GM12891 (cell line): ENCODE data around the gene PRODH2.
A peak's percentile ranks its signal among the peaks of the same experiment; 100 is the strongest.
"Not testable (repeated sequence)": the region's sequence is repeated elsewhere in the genome, so short reads cannot be mapped to it uniquely, and the experiment has no call there.

Source experiments
- DNase-seq: peaks from one replicate; pipeline ENCODE4 v3.0.0; 2011; ENCODE audit warnings: low spot score; ENCODE audit not compliant: insufficient read length
- FAIRE-seq: peaks from 2 replicates; lab custom pipeline; 2011; peaks lifted over from hg19 to GRCh38; lab: Jason Lieb, UNC
- PAX5 ChIP-seq: IDR thresholded peaks from 2 replicates; pipeline ENCODE4 v1.6.1; 2011; ENCODE audit warnings: low read length, moderate library complexity, mild to moderate bottlenecking; ENCODE audit not compliant: insufficient read depth, severe bottlenecking
- POLR2A ChIP-seq: IDR thresholded peaks from 2 replicates; pipeline ENCODE4 v1.6.1; 2011; ENCODE audit warnings: low read depth, low read length, control low read depth
- POLR2AphosphoS5 ChIP-seq: IDR thresholded peaks from 2 replicates; pipeline ENCODE4 v1.6.1; 2011; ENCODE audit warnings: low read depth, low read length, control low read depth
- POU2F2 ChIP-seq: IDR thresholded peaks from 2 replicates; pipeline ENCODE4 v1.6.1; 2011; ENCODE audit warnings: low read depth, mild to moderate bottlenecking, control low read depth, low read length, moderate library complexity
- SPI1 ChIP-seq: IDR thresholded peaks from 2 replicates; pipeline ENCODE4 v1.6.1; 2011; ENCODE audit warnings: low read depth, low read length, control low read depth
- TAF1 ChIP-seq: IDR thresholded peaks from 2 replicates; pipeline ENCODE4 v1.6.1; 2011; ENCODE audit warnings: low read depth, low read length, control low read depth

Gene PRODH2

DNA sequence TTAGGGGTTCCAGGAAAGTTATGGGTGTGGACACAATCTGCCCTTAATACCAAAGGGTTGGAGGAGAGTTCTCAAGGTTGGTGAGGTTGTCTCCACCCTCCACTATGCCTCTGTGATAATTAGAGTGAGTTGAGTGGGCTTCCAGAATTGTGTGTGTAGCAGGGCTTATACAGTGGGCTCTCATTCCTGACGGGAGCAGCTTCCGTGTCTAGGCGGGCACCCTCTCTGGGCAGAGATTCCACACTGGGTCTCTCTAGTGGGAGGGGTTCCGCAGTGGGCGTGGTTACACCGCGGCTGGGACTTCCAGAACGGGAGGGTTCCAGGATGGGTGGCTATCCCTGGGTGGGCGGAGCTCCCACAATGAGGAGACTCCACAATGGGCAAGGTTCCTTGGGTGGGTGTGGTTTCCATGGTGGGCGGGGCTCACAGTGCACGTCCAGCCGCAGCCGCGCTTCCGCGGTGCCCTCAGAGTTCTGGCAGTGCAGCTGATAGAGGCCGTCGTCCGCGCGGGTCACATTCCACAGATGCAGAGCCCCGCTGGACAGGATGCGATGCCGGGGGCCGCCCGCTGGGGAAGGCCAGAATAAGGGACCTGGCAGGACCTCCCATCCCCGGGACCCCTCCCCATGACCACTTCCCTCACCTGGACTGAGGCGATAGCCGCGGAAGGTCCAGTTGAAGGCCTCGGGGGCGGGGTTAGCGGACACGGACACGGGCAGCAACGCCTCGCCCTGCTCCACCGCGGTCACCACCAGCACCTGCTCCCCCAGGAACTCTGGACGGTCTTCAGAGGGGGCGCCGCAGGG lies 31.2 kb upstream of the PRODH2 start:
- no peak for TF ChIP-seq POLR2AphosphoS5
- TF ChIP-seq SPI1: no peak
- TF ChIP-seq POLR2A: no peak
- TF ChIP-seq PAX5: no peak
- no peak for TF ChIP-seq POU2F2
- no peak for TF ChIP-seq TAF1
- FAIRE-seq (no peak), DNase-seq (no peak)

DNA sequence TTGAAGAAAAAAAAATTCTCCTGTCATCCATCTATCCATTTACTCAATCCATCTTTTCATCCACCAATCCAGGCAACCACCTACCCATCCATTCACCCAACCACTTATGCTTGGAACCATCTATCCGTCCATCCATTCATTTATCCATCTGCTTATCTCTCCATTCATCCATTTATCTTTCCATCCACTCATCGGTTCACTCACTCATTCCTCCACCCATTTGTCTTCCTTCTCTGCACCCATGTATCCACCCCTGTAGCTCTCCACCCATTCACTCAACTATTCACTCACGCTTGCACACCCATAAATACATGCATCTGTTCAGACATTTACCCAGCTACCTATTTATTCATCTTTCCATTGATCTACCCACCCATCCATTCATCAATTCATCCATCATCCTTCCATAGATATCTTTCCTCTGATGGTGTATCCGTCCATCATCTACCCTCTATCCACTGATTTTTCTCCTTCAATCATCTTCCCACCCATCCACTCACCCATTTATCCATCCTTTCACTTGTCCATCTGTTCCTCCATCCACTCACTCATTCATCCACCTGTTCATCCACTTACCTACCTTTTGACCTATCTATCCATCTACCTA lies 30.1 kb upstream of the PRODH2 start:
- DNase-seq: no peak
- TF ChIP-seq TAF1: no peak
- TF ChIP-seq POLR2A: no peak
- no peak for TF ChIP-seq PAX5
- no peak for TF ChIP-seq POU2F2
- TF ChIP-seq POLR2AphosphoS5: no peak
- TF ChIP-seq SPI1: no peak
- FAIRE-seq: no peak

DNA sequence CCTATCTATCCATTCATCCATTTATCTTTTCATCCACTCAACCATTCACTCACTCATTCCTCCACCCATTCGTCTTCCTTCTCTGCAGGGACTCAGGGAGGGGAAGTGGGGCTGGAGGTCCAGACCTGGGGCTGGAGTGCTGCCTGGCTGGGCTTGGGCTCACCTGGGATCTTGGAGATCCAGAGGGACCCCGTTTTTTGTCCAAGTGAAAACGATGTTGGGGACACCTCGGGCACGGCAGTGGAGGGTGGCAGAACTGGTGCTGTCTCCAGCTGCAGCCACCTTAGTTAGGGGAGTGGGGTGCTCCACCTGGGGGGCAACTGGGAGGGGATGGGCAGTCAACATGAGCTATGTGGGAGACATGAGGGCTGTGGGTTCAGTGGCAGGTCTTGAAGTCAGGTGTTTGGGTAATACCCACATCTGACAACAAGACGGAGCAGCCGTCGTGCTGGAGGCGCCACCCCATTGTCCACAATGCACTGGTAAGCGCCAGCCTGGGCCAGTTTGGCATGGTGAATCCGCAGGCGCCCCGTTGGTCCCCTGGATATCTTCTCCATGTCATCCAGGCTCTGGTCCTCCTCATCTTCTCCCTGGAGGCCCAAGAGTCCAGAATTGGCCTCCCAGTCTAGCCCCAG lies 29.4 kb upstream of the PRODH2 start:
- TF ChIP-seq TAF1: no peak
- TF ChIP-seq POLR2A: no peak
- TF ChIP-seq POU2F2: no peak
- no peak for TF ChIP-seq SPI1
- TF ChIP-seq PAX5: no peak
- DNase-seq (no peak), FAIRE-seq (no peak)

- FAIRE-seq, DNase-seq: not testable (repeated sequence)
These were observed 23.5 kb upstream of the PRODH2 start for GRCh38 chr19:35836096-35836495.

GRCh38 chr19:35833972-35834371 lies 21.3 kb upstream of the PRODH2 start:
- FAIRE-seq (no peak), DNase-seq (no peak)
- TF ChIP-seq SPI1 (no peak), POLR2AphosphoS5 (no peak), POU2F2 (no peak), TAF1 (no peak), POLR2A (no peak), PAX5 (no peak)

DNA sequence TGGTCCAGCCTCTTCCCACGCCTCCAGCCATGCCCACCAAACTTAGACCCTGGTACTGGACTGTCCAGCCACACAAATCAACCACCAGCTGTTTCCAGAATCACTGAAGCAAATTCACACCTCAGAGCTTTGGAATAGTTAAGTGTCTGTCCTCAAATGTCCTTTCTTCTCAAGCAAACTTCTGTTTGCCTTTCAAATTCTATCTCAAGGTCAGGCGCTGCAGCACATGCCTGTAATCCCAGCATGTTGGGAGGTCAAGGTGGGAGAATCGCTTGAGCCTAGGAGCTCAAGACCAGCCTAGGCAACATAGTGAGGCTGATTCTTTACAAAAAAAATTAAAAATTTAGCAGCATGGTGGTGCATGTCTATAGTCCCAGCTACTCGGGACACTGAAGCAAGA lies 19.4 kb upstream of the PRODH2 start:
- no peak for TF ChIP-seq POU2F2
- FAIRE-seq (no peak), DNase-seq (no peak)

DNA sequence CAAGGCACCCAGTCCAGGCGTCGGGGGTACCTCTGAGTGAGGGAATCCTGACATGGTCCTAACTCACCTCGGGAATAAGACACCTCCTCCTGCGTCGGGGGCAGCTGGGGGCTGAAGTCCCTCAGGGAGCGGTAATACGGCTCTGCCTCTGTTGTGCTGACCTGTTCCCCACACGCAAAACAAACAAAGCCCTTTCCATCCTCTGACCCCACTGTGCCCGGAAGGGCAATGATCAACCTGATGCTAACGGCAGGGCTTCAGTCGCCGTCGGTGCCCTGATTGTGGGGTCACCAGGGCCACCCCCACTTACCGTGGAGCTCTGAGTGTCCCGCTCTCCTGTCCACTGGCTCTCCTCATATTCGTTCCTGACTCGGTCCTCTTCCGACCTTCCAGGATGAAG lies 18.3 kb upstream of the PRODH2 start:
- DNase-seq (no peak), FAIRE-seq (no peak)
- TF ChIP-seq SPI1 (no peak), POU2F2 (no peak), POLR2A (no peak)

DNA sequence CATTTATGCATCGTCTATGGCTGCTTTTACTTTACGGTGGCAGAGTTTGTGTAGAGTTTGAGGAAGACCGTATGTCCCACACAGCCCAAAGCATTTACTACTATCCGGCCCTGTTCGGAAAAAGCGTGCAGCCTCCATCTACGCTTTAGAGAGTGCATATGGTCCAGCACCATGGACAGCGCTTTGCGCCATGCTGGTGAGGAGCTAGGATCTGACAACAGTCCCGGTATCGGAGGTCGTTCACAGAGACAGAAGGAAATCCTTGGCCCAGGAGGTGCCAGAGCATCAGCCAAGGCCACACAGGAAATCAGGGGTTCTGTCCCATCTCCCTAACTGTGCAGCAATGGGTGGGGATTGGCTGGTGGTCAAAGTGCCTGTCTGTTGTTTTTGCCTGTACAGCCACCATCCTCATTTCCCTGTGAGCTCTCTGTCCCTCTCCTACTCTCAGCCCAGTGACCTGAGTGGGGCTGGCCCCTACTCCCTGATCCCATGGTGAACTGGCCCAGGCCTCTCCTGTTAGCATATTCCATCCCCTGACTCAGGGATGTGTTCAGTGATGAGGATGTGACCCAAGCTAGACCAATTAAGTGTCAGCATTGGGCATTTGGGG lies 16.2 kb upstream of the PRODH2 start:
- TF ChIP-seq POU2F2: no peak
- no peak for TF ChIP-seq SPI1
- no peak for TF ChIP-seq PAX5
- TF ChIP-seq POLR2AphosphoS5: no peak
- TF ChIP-seq POLR2A: no peak
- FAIRE-seq (no peak), DNase-seq (no peak)

- FAIRE-seq: no peak
- no peak for DNase-seq
- TF ChIP-seq POLR2A: no peak
- no peak for TF ChIP-seq PAX5
- no peak for TF ChIP-seq TAF1
- no peak for TF ChIP-seq POLR2AphosphoS5
- TF ChIP-seq POU2F2: no peak
- TF ChIP-seq SPI1: no peak
These were observed 11.5 kb upstream of the PRODH2 start for GRCh38 chr19:35824150-35824549.

GRCh38 chr19:35822579-35822978 lies 9.9 kb upstream of the PRODH2 start:
- TF ChIP-seq SPI1: 0 out of 2 replicates have a peak, but pooled peaks have one; percentile 21
- no peak for TF ChIP-seq TAF1
- TF ChIP-seq POU2F2: no peak
- no peak for TF ChIP-seq PAX5
- FAIRE-seq: no peak
- no peak for DNase-seq

GRCh38 chr19:35818445-35818844 lies 5.8 kb upstream of the PRODH2 start:
- FAIRE-seq: no peak
- TF ChIP-seq POU2F2 (no peak), PAX5 (no peak), TAF1 (no peak), POLR2AphosphoS5 (no peak), POLR2A (no peak), SPI1 (no peak)
- DNase-seq: no peak
